ENCODE data around the gene R3HDML.
"Not testable (repeated sequence)": the region's sequence is repeated elsewhere in the genome, so short reads cannot be mapped to it uniquely, and the experiment has no call there.

Gene R3HDML

DNA sequence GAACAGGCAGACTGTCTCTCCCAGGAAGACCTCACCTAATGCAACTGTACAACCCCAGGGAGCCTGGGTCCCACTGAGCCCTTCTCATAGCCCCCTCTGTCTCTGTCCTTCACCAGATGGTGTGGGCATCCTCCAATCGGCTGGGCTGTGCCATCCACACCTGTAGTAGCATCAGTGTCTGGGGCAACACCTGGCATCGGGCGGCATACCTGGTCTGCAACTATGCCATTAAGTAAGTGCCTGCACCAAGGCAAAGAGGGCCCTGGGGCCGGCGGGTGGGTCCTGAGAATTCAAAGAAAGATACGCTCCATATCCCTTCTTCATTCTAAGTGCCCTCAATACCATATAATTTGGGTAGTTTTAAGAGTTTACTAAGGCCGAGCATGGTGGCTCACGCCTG is 8.3 kb downstream of the R3HDML start:
- Histone ChIP-seq H3K9me3 (ENCODE audit: severe bottlenecking) (no peaks in the 10 kb centered on the region), H3K27me3 (ENCODE audit: insufficient read depth, low read depth, severe bottlenecking) (no peaks in the 10 kb centered on the region), H3K27ac (no peak overlapping the region), H3K36me3 (no peaks in the 10 kb centered on the region), H3K4me3 (ENCODE audit: low read depth, low read length) (no peak overlapping the region)
- no peak for TF ChIP-seq CTCF (IDR thresholded peaks at IDR 0.05; ENCODE audit: low read depth, low read length)
- DNase-seq: no peak

DNA sequence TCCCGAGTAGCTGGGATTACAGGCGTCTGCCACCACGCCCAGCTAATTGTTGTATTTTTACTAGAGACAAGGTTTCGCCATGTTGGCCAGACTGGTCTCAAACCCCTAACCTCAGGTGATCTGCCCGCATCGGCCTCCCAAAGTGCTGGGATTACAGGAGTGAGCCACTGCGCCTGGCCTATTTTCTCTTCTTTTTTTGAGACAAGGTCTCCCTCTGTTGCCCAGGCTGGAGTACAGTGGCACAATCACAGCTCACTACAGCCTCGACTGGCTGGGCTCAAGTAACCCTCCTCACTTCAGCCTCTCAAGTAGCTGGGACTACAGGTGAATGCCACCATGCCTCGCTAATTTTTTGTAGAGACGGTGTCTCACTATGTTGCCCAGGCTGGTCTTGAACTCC is 9.1 kb downstream of the R3HDML start:
- H3K27ac ChIP-seq; H3K36me3 ChIP-seq; H3K9me3 ChIP-seq (ENCODE audit: severe bottlenecking); H3K4me3 ChIP-seq (ENCODE audit: low read depth, low read length); H3K27me3 ChIP-seq (ENCODE audit: insufficient read depth, low read depth, severe bottlenecking); DNase-seq: not testable (repeated sequence)
- TF ChIP-seq CTCF (IDR thresholded peaks at IDR 0.05; ENCODE audit: low read depth, low read length): 0 out of 2 replicates have a peak, but pooled peaks have one; percentile 6

DNA sequence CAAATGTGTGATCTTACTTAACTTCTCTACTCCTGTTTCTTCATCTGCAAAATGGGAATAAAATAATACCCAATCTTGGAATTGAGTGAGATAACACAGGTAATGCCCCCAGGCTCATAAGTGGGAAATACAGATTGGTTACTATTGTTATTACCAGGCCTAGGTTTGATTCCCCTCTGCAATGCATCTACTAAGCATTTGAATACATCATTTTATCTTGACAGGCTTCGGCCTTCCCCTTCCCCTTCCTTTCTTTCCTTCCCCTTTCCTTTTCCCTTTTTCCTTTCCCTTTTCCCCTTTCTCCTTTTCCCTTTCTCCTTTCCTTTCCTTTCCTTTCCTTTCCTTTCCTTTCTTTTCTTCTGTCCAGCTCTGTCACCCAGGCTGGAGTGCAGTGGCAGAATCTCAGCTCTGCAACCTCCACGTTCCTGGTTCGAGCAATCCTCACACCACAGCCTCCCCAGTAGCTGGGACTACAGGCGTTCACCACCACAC is 11.4 kb downstream of the R3HDML start:
- DNase-seq: no peak
- Histone ChIP-seq H3K9me3 (ENCODE audit: severe bottlenecking) (no peaks in the 10 kb centered on the region), H3K27ac (no peak overlapping the region), H3K27me3 (ENCODE audit: insufficient read depth, low read depth, severe bottlenecking) (no peaks in the 10 kb centered on the region), H3K36me3 (no peaks in the 10 kb centered on the region), H3K4me3 (ENCODE audit: low read depth, low read length) (no peak overlapping the region)
- TF ChIP-seq CTCF (IDR thresholded peaks at IDR 0.05; ENCODE audit: low read depth, low read length): no peak

GRCh38 chr20:44349349-44349748 is 12.5 kb downstream of the R3HDML start:
- no peak for TF ChIP-seq CTCF (IDR thresholded peaks at IDR 0.05; ENCODE audit: low read depth, low read length)
- Histone ChIP-seq H3K27ac (no peak overlapping the region), H3K4me3 (ENCODE audit: low read depth, low read length) (no peak overlapping the region), H3K9me3 (ENCODE audit: severe bottlenecking) (no peaks in the 10 kb centered on the region), H3K36me3 (no peaks in the 10 kb centered on the region), H3K27me3 (ENCODE audit: insufficient read depth, low read depth, severe bottlenecking) (no peaks in the 10 kb centered on the region)
- DNase-seq: no peak

DNA sequence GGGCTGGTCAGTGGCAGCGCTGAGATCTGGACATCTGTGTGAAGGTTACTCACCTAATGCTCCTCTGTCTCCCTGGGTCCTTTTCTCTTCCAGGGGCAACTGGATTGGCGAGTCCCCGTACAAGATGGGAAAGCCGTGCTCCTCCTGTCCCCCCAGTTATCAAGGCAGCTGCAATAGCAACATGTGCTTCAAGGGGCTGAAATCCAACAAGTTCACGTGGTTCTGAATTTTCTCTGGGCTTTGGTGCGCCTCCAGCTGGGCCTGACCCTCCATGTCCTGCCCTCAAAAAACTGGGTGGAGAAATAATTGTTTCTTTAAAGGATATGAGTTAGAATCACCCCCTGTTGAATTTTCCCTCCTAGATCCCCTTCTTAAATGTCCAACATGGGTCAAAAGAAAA is 13.7 kb downstream of the R3HDML start:
- no peak overlapping the region for H3K4me3 ChIP-seq (ENCODE audit: low read depth, low read length)
- H3K27me3 ChIP-seq (ENCODE audit: insufficient read depth, low read depth, severe bottlenecking): no peaks in the 10 kb centered on the region
- DNase-seq: no peak
- no peak overlapping the region for H3K27ac ChIP-seq
- TF ChIP-seq CTCF (IDR thresholded peaks at IDR 0.05; ENCODE audit: low read depth, low read length): no peak
- no peaks in the 10 kb centered on the region for H3K36me3 ChIP-seq
- no peaks in the 10 kb centered on the region for H3K9me3 ChIP-seq (ENCODE audit: severe bottlenecking)

DNA sequence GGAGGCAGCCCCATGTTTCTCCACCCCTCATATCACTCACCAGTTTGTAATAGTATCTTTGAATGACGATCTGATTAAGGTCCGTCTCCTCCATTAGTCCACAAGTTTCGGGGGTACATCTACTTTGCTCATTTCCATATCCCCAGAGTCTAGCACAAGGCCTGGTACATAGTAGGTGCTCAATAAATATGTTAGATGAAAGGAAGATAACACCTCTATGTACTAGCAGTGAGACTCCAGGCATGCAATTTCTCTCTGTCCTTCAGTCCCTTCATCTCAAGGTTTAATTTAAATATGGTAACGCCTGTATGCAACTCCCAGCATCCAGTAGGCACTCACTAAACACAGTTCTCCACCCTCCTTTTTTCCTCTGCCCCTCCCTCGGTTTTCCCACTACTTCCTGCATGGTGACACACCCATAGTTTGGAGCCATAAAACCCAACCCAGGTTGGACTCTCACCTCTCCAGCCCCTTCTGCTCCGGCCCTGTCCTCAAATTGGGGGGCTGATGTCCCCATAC is 18.2 kb downstream of the R3HDML start:
- Histone ChIP-seq H3K27me3 (ENCODE audit: insufficient read depth, low read depth, severe bottlenecking) (no peaks in the 10 kb centered on the region), H3K27ac (no peak overlapping the region), H3K36me3 (no peaks in the 10 kb centered on the region), H3K9me3 (ENCODE audit: severe bottlenecking) (no peaks in the 10 kb centered on the region), H3K4me3 (ENCODE audit: low read depth, low read length) (no peak overlapping the region)
- DNase-seq: no peak
- TF ChIP-seq CTCF (IDR thresholded peaks at IDR 0.05; ENCODE audit: low read depth, low read length): no peak
